OCI-LY3 (cell line): ENCODE data around the gene DDX25.

ENCODE experiments used
- H2AFZ ChIP-seq: fragments of 200-600, 300-600 bp; shearing (Covaris generic); 2 replicates; pipeline ENCODE4 v1.6.0; 2014; ENCODE audit warnings: antibody characterized with exemption, low read depth, low read length
- H3K27ac ChIP-seq: fragments of 200-600, 300-600 bp; sonication (generic); 2 replicates; pipeline ENCODE4 v1.5.1; 2014; ENCODE audit warnings: mild to moderate bottlenecking, low read length, moderate library complexity, mixed read lengths
- H3K27me3 ChIP-seq: fragments of 200-600, 300-600 bp; sonication (generic); 2 replicates; pipeline ENCODE4 v1.6.1; 2014; ENCODE audit warnings: low read depth, low read length, mixed read lengths
- H3K36me3 ChIP-seq: fragments of 200-600, 300-600 bp; sonication (generic); replicated peaks from 2 replicates; pipeline ENCODE3; 2014; ENCODE audit warnings: low read depth, low read length, mixed read lengths
- H3K4me1 ChIP-seq: fragments of 300-600, 200-600 bp; sonication (generic); 2 replicates; pipeline ENCODE4 v1.6.1; 2014; ENCODE audit warnings: low read length, mixed read lengths
- H3K4me2 ChIP-seq: fragments of 200-600, 300-600 bp; sonication (generic); 2 replicates; pipeline ENCODE4 v1.6.1; 2014; ENCODE audit warnings: low read length, mixed read lengths
- H3K4me3 ChIP-seq: fragments of 300-600, 200-600 bp; sonication (generic); 2 replicates; pipeline ENCODE4 v1.5.1; 2014; ENCODE audit warnings: antibody characterized with exemption, mild to moderate bottlenecking, low read length, moderate library complexity
- H3K79me2 ChIP-seq: fragments of 300-600, 200-600 bp; shearing (Covaris generic); 2 replicates; pipeline ENCODE4 v1.6.1; 2014; ENCODE audit warnings: mild to moderate bottlenecking, low read length, mixed read lengths
- H3K9ac ChIP-seq: fragments of 300-600, 200-600 bp; shearing (Covaris generic); 2 replicates; pipeline ENCODE4 v1.6.0; 2014; ENCODE audit warnings: mild to moderate bottlenecking, low read length, moderate library complexity
- H3K9me3 ChIP-seq: fragments of 200-600, 300-600 bp; shearing (Covaris generic); 2 replicates; pipeline ENCODE4 v1.6.1; 2014; ENCODE audit warnings: low read length, mixed read lengths; ENCODE audit not compliant: insufficient read depth
- H4K20me1 ChIP-seq: fragments of 200-600, 300-600 bp; sonication (generic); 2 replicates; pipeline ENCODE4 v1.6.1; 2016; ENCODE audit warnings: low read length, mixed read lengths; ENCODE audit not compliant: insufficient read depth
- CTCF ChIP-seq: fragments of 200-600, 300-600 bp; sonication (generic); IDR thresholded peaks from 2 replicates; pipeline ENCODE4 v1.5.1; 2014; ENCODE audit warnings: antibody characterized with exemption, low read length, low read depth
- EZH2phosphoT487 ChIP-seq: fragments of 200-600 bp; shearing (Covaris generic); IDR thresholded peaks from 2 replicates; pipeline ENCODE4 v1.6.1; 2018; ENCODE audit warnings: antibody characterized with exemption, mixed run types, low read depth

DDX25 gene

GRCh38 chr11:125925804-125926203 lies 21.5 kb downstream of the DDX25 start:
- H3K9ac ChIP-seq = no peak overlapping the region
- H3K27me3 ChIP-seq = peaks cover 54% of the 10 kb centered on the region

GRCh38 chr11:125926682-125927081 lies 22.4 kb downstream of the DDX25 start:
- H3K4me2 ChIP-seq = no peak overlapping the region
- H2AFZ ChIP-seq = no peak overlapping the region
- peaks cover 59% of the 10 kb centered on the region for H3K27me3 ChIP-seq
- H3K4me1 ChIP-seq = 0 out of 2 replicates have a peak, but pooled peaks cover 4% of the 10 kb centered on the region
- no peaks in the 10 kb centered on the region for H3K79me2 ChIP-seq
- H3K9me3 ChIP-seq = no peaks in the 10 kb centered on the region
- no peak overlapping the region for H3K4me3 ChIP-seq
- H3K9ac ChIP-seq = no peak overlapping the region
- no peak overlapping the region for H3K27ac ChIP-seq
- H4K20me1 ChIP-seq = no peaks in the 10 kb centered on the region
- no peaks in the 10 kb centered on the region for H3K36me3 ChIP-seq
- TF ChIP-seq EZH2phosphoT487 (no peak), CTCF (no peak)

More at GRCh38 chr11:125925804-125926203, 21.5 kb downstream of the DDX25 start:
- Histone ChIP-seq H3K9me3 (no peaks in the 10 kb centered on the region), H2AFZ (no peak overlapping the region), H4K20me1 (no peaks in the 10 kb centered on the region), H3K27ac (no peak overlapping the region), H3K36me3 (no peaks in the 10 kb centered on the region), H3K4me3 (no peak overlapping the region), H3K4me2 (no peak overlapping the region), H3K4me1 (0 out of 2 replicates have a peak, but pooled peaks cover 4% of the 10 kb centered on the region), H3K79me2 (no peaks in the 10 kb centered on the region)
- TF ChIP-seq CTCF = no peak
- TF ChIP-seq EZH2phosphoT487 = no peak

- Histone ChIP-seq H3K4me1 (peaks cover 3% of the 10 kb centered on the region), H2AFZ (no peak overlapping the region), H3K9ac (no peak overlapping the region), H3K27me3 (peaks cover 52% of the 10 kb centered on the region), H3K36me3 (no peaks in the 10 kb centered on the region), H3K4me2 (no peak overlapping the region), H3K9me3 (no peaks in the 10 kb centered on the region), H3K27ac (no peak overlapping the region), H3K79me2 (no peaks in the 10 kb centered on the region), H3K4me3 (no peak overlapping the region), H4K20me1 (no peaks in the 10 kb centered on the region)
- TF ChIP-seq CTCF = no peak
- TF ChIP-seq EZH2phosphoT487 = no peak
Observed at GRCh38 chr11:125929445-125930075, 25.3 kb downstream of the DDX25 start.

GRCh38 chr11:125930076-125930450 lies 25.8 kb downstream of the DDX25 start:
- no peak for TF ChIP-seq EZH2phosphoT487
- TF ChIP-seq CTCF = no peak
- no peak overlapping the region for H2AFZ ChIP-seq
- no peak overlapping the region for H3K4me3 ChIP-seq
- no peaks in the 10 kb centered on the region for H3K79me2 ChIP-seq
- no peak overlapping the region for H3K4me2 ChIP-seq
- peaks cover 47% of the 10 kb centered on the region for H3K27me3 ChIP-seq
- no peaks in the 10 kb centered on the region for H4K20me1 ChIP-seq
- H3K9me3 ChIP-seq = no peaks in the 10 kb centered on the region
- H3K4me1 ChIP-seq = peaks cover 3% of the 10 kb centered on the region
- no peak overlapping the region for H3K27ac ChIP-seq
- no peaks in the 10 kb centered on the region for H3K36me3 ChIP-seq
- no peak overlapping the region for H3K9ac ChIP-seq
